NOMO-1 treated with DMSO at 0.1 percent for 48 hours (cell line): ENCODE measurements around the gene HS3ST5.
"Not testable (repeated sequence)": the region's sequence is repeated elsewhere in the genome, so short reads cannot be mapped to it uniquely, and the experiment has no call there.

Experiments used
- DNase-seq: peaks from one replicate; lab custom pipeline; 2025; ENCODE audit not compliant: unreplicated experiment; lab: John Stamatoyannopoulos, UW

HS3ST5 gene

DNA sequence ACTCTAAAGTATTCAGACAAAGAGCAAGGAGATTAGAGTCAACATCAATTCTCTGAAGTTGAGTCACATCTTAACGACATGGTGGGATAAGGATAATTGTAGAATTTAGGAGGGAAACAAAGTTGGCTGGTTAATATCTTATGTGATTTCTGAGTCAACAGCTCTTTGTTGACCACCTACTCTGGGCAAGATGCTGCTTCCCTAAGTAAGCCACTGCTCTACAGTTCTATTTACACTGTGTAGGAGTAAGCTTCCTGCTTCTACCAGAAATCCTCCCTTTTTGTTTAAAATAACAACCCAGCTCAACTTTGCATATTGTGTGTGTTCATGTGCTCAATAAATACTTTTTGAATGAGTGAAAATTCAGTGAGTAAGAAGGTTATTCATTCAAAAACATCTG, 3.1 kb downstream of the HS3ST5 start:
- no peak for DNase-seq

DNA sequence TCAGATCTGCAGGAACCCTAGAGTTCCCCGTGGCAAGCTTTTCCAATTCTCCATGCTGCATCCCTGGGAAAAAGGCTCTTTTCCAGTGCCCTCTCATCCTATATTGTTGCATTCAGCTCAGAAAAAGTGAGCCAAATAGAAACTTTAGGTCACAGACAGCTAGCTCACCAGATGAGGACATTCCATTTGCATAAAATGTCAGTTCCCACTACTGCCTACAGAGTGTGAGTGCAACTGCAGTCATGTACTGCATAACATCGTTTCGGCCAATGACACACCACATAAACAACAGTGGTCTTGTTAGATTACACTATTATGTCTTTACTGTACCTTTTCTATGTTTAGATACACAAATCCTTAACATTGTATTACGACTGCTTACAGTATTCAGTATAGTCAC, 8.6 kb downstream of the HS3ST5 start:
- no peak for DNase-seq

DNA sequence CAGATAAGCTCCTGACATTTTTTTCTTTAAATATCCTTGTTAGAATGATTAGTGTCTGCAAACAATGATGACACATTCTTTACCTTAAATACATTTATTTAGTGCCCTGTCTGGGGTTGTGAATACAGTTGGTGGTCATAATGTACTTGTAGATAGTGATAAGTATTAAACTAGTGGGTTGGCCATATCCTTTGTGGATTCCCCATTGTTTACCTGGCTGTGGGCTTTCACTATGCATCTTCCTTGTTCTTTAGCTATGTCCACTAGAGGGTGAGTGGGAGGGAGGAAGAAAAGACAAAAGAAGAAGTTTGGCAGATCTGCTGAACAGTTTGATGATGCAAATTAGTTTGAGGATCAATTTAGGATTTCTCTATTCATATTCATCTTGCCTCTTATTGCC, 15.7 kb downstream of the HS3ST5 start:
- DNase-seq = no peak

DNA sequence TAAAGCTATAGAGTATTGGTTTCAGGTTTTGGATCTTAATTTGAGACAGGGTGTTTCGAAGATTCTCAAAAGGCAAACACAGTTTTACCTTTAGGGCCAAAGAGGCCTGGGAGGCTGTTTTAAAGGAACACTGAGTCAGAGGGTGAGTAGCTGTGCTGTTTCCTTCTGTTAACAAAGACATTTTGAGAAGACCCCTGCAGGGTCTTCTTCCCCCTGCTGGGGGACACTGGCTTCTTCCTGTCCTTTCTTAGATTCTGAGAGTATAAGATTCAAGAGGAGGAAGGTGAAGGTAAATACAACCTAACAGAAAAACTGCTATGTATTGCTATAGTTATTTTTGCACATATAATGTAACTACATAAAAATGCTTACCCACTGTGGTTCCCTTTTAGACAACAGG, 19.0 kb downstream of the HS3ST5 start:
- no peak for DNase-seq

DNA sequence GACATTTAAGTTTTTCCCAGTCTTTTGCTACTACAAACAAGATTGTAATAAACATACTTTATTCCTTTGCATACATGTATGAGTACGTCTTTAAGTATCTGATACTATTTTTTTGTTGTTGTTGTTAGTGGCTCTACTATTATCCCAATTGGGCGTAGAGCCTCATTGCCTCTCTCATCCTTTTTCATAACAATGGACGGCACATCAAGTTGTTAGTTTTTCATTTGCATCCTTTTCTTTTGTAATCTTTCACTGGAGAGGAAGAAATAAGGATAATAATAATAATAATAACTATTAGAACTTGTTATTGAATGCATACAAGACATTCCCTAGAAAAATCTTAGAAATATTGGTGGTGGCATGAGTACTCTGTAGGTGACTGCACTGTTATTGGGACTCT, 23.1 kb downstream of the HS3ST5 start:
- DNase-seq = no peak

DNA sequence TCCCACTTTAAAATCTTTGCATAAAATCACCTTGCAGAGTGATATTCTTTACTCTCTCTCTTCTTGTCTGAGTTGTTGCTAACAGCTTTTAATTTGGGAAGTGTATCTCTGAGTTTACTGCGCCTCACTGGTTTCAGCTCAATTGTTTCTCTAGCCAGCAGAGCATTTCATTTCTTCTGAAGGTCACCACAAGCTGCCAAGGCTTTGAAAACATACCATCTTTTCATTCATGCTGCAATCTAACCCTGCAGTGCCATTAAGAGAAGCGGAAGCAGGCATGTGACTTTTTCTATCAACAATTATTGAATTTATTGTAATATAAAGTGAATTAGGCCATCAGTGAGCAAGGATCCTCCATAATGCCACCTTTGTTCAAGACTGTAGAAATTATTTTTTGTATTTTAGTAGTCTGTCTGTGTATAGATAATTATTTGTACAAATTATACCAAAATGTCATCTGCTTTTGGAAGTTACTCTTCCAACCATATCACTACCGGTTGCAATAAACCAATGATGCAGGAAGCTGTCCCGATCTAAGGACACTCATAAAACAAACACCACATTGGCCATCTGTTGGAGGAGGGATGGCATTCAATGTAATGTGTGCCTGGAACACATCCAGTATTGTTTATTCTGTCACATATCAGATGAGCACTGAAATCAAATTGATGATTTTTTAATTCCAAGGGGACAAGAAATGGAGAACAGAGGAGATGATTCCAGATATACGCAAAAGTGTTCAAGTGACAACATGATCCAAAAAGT, 26.8 kb downstream of the HS3ST5 start:
- no peak for DNase-seq

DNA sequence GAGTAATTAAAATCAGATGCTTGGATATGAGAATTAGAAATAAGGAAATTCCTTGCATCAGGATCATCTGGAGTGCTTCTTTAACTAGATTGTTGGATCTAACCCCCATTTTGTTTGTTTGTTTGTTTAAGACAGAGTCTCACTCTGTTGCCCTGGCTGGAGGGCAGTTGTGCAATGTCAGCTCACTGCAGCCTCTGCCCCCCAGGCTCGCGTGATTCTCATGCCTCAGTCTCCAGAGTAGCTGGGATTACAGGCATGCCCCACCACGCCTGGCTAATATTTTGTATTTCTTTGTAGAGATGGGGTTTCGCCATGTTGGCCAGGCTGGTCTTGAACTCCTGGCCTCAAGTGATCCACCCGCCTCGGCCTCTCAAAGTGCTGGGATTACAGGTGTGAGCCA, 29.0 kb downstream of the HS3ST5 start:
- not testable (repeated sequence) for DNase-seq

DNA sequence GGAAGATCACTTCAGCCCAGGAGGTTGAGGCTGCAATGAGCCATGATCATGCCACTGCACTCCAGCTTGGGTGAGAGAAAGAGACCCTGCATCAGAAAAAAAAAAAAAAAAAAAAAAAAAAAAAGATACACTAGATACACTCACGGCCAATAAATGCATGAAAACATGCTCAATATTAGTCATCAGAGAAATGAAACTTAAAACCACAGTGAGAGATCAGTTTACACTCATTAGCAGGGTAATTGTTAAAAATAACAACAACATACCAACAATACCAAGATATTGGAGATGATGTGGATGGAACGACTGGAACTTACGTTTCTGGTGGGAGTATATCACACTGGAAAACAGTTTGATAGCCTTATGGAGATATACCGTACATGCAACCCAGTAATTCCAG, 29.9 kb downstream of the HS3ST5 start:
- DNase-seq = no peak

DNA sequence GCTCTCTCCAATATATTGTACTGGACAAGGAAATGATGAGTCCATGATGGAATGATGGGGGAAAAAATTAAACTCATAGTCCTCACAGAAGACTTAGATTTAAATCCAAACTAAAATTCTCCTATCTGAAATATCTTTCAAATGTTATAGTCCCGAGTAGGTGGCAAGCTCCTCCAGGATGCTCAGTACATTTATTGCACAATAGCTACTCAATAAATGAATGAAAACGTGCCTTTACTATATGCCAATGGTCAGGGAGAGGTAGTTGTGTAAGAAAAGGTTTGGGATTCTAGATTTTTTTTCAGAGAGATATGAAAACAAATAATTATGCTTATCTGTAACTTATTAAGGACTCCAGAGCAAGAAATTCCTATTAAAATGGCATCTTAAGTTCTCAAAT, 32.8 kb downstream of the HS3ST5 start:
- no peak for DNase-seq

DNA sequence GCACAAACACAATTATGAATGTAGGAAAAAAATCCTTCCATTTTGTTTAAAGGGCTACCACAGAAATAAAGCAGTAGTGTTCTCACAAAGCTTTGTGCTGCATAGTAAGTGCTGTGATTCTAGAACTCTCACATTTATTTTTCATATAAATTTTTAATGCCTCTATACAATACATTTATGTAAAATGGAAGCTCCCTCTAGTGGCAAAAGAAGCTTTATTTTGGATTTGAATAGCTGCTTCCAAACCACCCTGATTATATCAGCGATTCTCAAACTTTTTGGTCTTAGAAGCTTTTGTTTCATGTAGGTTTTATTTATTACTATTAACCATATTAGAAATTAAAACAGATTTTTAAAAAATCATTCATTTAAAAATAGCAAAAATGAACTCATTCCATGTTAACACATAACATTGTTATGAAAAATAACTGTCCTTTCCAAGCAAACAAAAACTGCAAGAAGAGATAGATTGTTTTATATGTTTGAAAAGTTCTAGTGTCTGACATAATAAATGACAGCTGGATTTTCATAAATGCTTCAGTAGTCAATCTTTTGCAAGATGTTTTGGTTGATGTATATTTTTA, 38.4 kb downstream of the HS3ST5 start:
- no peak for DNase-seq

DNA sequence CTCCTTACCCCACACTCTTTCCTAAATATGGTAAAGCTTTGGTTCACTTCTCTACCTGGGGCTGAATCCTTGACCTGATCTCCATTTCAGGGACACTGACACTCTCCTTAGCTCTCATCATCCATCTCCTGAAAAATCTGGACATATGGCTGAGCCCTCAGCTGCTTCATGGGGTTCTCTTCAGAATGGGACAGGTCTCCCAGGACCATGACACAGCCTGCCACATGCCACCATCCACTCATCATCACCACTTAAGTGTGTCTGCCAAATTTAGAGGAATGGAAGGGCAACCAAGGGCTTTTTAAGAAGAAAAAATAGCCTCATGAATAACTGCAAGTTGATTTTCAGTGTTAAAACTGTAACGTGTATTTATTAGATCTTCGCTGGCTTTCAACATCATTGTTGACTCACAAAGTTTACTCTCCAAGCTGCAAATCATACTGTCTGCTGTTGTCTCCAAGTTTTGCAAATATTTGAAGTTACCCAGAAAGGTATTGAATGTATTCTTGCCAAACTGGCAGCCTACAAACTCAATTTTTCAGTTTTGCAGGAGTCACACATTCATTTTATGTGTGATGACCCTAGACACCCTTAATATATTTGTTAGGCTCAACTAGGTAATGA, 41.1 kb downstream of the HS3ST5 start:
- DNase-seq = no peak

DNA sequence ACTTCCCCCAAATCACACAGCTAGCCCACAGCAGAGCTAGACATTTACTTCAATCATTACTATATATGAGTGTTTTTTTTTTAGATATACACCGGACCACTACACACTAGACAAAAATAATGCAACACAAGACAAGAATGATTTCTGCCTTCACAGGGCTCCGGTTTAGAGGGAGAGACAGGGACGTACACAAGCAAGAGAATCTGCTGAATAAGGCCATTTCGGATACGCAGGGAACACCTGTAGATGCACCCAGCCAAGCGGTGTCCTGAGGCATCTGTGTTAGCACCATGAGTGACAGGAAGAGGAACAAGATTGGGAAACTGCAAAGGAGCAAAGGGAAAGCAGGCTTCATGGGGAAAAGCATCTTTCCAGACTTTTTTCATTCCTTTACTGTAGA, 45.7 kb downstream of the HS3ST5 start:
- no peak for DNase-seq

DNA sequence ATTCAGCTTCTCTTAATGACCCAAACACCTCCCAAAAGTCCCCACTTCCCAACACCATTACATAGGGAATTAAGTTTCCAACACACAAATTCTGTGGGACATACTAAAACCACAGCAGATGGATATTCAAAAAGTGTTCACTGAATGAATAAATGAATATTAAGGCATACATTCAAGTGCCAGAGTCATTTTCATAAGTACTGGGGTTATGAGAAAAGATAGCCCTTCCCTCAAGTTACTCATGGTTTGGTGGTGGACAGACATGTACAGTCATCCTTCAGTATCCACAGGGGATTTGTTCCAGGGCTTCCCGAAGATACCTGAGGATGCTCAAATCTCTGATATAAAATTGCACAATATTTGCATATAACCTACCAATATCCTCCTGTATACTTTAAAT, 50.4 kb downstream of the HS3ST5 start:
- no peak for DNase-seq

DNA sequence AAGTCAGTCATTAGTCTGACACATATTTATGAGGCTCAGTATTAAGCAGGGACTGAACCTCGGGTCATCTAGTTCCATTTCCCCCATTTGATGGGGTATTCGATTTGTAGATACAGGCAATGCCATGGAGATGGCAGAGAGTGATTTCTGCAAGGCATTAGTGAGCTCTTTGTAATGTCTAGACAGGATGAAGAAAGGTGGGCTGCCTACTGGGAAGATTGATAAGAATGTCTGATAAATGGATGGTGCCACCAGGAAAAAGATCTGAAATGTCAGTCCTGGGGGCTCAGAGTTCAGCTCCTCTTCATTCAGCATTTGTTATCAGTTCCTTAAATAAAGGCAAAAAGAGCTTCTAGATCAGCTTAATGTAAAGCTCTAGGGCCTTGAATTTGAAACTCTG, 51.4 kb downstream of the HS3ST5 start:
- DNase-seq = no peak

DNA sequence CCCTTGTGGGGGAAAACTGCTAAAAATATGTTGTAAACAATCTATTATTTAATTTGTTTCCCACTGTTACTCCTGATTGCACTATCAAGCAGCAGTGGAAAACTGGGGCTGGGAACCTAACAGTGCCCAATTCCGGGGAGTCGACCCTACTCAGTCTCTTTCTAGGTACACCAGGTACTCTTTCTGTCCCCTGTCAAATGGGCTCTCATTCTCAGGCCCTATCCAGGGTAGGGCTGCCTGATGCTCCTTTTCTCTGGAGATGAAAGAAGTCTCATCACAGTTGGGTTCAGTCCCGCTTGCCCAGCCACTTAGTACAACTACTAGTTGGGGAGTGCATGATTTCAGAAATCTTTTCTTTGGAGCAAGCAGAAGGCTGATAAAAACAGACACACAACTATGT, 52.0 kb downstream of the HS3ST5 start:
- DNase-seq = no peak

DNA sequence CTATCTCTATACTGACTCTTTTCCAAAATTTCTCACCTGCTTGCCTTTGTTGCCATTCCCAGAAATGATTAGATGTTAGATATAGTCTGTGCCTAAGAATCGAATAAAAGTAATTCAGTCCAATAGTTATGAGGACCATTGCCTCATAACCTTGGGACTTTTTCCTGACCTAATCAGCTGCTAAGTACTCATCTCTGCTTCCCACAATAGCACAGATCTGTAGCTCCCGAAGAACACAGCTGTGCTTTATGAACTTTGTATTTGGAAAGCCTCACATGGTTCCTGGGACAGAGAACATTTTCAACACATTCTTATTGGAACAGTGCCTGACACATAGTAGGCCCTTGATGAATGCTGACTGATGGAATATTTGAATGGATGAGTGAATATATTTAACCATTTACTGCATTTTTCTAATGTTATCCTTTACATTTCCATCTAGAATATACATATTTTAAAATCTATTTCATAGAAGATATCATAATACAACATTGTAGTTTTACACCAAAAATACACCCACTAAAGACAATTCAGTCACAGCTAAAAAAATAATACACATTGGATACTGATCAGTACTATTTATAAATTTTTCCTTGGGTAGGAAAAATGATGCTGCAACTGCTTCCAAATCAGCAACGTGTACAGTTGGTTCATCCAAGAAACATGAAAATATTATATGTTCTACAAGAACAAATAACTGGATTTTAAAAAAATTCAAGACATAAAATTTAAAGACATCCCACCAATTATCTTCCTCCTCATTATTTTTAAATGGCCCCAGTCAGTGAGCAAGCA, 53.9 kb downstream of the HS3ST5 start:
- DNase-seq = no peak

DNA sequence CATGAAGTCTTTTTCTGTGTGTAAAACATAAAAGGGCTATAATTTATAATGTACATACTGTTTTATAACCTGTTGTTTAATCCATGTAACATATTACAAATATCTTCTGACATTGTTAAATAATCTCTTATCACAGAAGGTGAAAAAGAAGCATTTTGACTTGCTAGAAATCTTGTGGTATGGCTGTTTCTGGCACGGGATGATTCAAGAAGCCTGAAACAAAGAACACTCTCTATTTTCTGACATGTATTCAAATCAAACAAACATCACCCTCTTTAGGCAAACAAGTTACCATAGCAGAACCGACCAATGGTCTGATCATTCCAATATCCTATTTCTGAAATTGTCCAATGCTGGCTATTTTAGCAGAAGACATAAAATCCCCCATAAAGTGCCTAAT, 55.4 kb downstream of the HS3ST5 start:
- no peak for DNase-seq

DNA sequence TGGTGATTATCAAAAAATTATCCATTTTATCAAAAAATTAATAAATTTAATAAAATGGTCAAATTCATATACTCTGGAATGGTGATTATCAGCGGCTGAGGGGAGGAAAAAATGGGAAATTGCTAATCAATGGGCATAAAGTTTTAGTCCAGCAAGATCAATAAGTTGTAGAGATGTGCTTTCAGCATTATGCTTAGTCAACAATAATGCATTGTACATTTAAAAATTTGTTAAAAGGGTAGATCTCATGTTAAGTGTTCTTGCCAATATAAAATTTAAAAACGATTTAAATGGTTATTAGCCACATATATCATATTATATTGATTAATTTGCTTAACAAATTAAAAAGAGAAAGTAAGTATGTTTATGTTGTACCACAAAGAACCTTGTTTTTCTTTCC, 56.6 kb downstream of the HS3ST5 start:
- no peak for DNase-seq

DNA sequence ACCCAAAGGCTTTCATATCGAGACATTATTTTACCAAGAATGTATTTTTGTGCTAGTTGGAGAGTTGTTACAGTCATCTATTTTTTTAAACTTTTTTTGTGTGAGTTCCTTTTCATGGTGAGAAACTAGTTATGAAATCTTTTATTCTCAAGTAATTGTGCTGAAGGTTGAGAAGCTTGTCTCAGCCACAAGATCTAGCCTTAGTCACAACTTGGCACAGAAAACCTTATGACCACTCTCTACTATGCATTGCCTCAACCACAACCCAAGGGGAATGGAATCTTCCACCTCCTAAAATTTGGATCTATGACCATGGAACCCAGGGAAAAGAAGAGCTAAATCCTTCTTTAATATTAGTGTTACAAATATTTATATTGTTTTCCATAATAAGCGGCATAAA, 58.5 kb downstream of the HS3ST5 start:
- DNase-seq = no peak

DNA sequence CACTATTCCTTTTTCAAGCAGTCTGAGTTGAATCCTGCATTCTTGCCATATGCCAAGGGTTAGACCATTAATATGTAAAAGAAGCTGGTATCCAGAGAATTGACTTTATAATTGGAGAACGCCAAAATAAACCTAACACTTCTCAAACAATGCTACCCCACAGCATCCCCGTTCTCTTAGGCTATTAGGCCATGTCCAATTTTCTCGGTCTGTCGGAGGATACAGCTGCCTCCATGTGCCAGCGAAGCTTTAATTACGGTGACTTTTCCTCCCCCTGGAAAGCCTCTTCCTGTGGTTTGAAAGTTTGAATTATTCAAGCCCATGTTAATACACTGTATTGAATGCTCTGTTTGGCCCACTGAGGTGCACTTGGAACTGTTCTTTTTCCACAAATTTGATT, 60.5 kb downstream of the HS3ST5 start:
- no peak for DNase-seq

DNA sequence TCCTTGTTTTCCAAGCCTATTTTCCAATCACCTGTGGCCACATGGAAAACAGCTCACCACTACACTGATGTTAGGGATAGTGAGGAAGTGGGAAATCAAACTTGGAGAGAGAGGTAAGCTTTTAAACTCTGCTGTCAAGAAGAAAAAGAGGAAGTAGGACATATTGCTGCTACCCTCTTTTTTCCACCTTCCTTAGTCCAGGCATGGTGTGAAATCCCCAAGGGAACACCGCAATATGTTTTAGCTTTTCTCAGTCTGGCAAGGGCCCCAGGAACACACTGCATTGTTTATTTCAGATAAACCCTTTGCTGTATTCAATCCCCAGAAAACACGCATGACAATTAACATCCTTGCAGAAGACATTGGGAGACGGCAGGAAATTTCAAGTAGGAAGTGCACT, 61.3 kb downstream of the HS3ST5 start:
- DNase-seq = no peak
